Middle frontal gyrus (tissue), 1 donor: ENCODE measurements around the gene DNAJC13.
"Not testable (repeated sequence)": the region's sequence is repeated elsewhere in the genome, so short reads cannot be mapped to it uniquely, and the experiment has no call there.

Experiments used
- DNase-seq: peaks from one replicate; pipeline ENCODE4 v3.0.0-alpha.2; 2015; ENCODE audit warnings: low spot score; ENCODE audit errors: extremely low spot score

Gene DNAJC13

GRCh38 chr3:132543011-132543739, 125.9 kb downstream of the DNAJC13 start:
- DNase-seq, result no peak

DNA sequence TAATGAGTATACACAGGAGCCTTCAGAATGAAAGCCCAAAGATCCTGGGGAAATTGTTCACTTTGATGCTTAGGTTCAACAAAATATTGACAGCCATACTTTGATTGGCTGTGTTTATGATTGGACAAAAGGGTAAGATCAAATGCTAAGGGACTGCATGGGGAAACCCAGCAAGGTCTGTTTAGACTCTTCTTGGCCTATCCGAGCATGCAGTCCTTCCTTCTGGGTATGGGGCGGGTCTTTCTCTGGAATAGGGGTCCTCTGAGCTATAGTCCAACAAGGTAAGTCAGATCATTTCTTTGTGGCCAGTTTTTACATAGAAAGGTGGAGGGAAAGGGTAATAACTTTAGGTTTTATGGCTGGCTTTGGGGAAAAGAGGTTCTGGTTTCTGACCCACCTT, 126.8 kb downstream of the DNAJC13 start:
- no peak for DNase-seq

GRCh38 chr3:132545471-132545870, 128.2 kb downstream of the DNAJC13 start:
- no peak for DNase-seq

DNA sequence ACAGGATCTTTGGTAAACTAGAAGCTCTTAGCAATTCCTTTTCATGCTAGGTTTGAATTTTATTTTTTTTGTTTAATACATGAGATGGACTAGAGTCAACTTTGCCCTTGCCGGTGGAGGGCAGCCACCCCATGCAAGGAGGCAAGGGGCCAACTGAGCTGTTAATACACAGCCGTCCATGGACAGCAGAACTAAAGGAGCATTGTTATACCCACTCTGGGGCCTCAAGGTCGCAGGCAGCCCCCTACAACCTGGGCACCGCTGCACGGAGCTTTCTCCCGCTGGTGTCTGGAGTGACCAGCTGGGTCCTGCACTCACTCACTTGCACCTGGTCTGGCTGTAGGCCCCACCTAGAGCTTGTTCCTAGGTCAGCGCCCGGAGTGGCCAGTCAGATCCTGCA, 131.9 kb downstream of the DNAJC13 start:
- DNase-seq, result no peak

DNA sequence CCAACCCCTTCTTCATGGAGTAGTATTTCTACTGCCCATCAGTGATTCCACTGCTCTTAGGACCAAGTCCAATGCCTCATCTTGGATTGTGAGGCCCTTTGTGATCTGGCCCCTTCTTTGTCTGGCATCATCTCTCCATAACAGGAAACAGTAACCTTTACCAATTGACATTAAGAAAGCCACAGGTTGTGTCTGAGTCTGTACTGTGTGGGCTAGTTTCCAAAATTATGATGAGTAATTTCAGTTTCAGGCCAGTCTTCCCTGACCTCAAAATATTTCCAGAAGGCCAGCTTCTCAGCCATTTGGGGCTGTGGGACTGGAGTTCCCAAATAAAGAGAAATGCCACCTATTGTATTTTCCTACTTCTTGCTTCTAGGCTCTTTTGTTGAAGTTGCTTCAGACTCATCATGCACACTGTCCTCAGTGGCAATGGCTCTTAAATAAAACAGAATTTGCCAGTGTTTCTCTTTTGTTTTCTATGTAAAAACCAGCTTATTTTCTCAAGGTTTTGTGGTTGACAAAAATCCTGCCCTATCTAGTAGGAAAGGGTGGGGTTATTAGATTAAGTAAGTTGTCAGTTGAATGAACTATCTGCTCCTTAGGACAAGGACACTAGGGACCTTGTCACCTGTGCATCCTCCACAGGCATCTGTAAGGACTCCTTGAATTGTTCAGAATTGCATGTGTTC, 132.7 kb downstream of the DNAJC13 start:
- DNase-seq, result no peak

DNA sequence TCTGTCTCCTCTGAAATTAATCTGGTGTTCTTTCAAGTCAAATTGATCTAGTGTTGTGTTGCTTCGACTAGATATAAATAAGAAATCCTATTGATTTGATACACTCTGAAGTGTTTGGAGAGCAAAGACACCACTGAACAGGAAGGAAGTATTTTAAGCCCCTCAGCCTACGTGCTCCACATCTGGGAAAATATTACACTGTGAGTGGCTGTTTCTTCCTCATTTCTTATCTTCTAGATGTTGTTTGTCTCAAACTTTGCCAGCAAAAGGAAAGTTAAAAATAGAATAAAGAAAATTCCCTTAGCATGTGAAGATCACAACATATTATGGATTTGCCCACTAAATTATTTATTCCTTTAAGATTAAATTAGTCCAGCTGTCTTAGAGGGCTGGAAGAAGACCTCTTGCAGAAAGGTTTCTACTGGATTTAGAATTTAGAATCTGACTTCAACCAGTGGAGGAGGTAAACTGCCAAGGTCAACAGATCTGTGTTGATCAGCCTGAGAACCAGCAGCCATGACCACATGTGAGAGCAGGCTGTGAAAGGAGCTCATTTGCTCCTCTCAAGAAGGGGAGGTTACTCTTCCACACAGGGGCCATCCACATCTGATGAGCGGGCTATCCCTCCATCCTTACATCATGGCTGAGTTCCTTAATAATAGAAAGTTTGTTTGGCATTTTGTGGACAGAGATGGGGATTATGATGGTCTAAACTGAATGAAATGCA, 133.4 kb downstream of the DNAJC13 start:
- no peak for DNase-seq

DNA sequence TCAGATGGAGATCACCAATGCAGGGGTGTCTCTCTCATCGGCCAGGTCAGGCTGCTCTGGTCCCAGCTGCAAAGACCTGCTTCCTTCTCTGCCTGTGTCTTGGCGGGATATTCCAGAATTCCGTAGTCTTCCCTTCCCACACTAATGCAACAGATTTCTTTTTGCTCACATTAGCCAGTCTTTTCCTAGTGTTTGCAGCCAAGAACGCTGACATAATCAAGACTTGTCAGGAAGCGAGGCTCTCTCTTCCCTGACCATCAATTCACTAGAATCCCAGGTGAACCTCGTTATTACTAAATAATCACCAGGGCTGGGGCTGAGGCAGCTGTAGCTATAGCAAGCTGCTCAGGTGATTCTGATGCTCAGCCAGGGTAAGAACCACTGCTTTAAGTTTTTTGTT, 136.5 kb downstream of the DNAJC13 start:
- no peak for DNase-seq

- DNase-seq, result no peak
Observed at GRCh38 chr3:132554437-132554836, 137.1 kb downstream of the DNAJC13 start.

DNA sequence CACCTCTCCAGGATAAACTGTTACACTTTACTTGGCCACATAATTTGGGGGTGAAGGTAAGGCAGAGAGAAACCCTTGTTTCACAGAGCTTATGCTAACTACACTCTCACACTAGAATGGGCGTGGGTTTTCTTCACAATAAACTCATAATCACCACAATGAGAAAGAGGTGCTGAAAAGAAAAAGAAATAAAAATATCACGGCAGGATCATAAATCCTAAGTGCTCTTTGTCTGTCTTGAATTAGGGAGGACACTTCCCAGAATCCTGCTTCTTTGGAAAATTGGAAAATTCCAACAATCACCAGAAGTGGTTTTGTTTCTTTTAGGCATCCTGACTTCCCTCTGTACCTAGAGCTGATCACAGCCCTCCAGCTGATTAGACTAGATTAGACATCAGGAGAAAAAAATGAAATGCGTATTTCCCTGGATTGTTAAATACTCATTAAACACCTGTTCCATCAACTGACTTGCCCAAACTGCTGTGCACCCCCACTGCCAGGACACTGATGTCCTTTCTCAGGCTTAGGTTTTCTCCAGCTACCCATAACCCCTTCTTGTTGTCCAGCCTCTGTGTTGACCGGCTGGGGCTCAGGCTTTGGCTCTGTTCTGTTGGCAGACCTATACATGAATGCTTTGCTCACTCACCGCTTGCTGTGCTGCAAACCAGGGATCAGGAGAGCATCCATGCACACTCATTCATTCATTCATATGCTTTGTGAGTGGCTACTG, 138.2 kb downstream of the DNAJC13 start:
- DNase-seq, result no peak

GRCh38 chr3:132556036-132556386, 138.7 kb downstream of the DNAJC13 start:
- DNase-seq, result not testable (repeated sequence)

- DNase-seq, result no peak
Observed at GRCh38 chr3:132556508-132557159, 139.3 kb downstream of the DNAJC13 start.

DNA sequence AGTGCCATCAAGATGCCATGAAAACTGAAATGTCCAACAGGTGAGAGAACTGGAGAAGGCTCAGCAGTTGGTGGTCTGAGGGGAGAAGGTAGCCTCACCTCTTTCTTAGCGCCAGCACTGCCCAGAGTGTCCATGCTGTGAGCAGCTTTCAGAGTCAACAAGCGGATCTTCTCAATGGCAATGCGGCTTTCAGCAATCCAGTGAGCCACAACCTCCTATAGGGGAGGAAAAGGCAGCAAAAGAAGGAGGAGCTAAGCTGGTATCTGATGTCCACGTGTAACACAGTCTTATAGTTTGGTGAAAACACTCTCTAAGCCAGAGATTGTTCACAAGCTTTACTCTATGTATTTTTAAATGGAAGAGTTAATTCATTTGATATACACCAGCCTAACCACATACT, 143.7 kb downstream of the DNAJC13 start:
- no peak for DNase-seq

DNA sequence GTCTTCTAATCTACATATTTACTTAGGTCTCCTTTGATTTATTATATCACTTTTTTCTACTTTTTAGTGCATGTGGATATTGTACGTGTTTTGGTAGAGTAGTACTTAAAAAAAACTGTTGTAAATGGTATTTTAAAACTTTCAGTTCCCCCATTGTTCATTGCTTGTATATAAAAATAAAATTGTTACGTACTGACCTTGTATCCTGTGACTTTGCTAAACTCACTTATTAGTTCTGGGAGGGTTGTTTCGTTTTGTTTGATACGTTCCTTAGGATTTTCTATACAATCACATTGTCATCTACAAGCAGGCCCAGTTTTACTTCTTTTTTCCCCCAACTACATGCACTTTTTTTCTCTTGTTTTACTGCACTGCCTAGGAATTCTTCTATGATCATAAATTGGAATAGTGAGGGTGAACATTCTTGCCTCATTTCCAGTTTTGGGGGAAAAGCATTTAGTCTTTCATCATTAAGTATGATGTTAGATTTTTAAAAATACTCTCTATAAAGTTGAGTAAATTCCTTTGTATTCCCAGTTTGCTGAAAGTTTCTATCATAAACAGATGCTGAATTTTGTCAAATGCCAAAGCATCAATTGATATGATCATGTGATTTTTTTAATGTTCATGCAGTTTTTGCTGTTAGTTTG, 146.2 kb downstream of the DNAJC13 start:
- DNase-seq, result no peak

DNA sequence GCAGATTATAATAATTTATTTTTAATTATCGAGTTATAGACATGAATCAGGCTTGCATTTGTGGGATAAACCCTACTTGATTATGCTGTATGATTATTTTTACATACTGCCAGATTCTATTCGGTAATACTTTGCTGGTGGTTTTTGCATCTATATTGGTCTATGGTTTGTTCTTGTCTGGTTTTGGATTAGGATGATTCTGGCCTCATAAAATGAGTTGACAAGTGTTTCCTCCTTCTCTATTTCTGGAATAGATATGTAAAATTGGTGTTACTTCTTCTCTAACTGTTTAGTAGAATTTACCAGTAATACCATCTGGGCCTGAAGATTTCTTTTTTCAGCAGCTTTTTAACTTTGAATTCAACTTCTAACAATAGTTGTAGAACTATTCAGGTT, 146.8 kb downstream of the DNAJC13 start:
- no peak for DNase-seq

GRCh38 chr3:132568422-132568821, 151.1 kb downstream of the DNAJC13 start:
- no peak for DNase-seq

GRCh38 chr3:132569153-132569552, 151.9 kb downstream of the DNAJC13 start:
- DNase-seq, result no peak

- DNase-seq, result no peak
Observed at GRCh38 chr3:132569580-132569979, 152.3 kb downstream of the DNAJC13 start.

GRCh38 chr3:132570016-132570415, 152.7 kb downstream of the DNAJC13 start:
- no peak for DNase-seq

GRCh38 chr3:132573797-132574211, 156.5 kb downstream of the DNAJC13 start:
- no peak for DNase-seq

DNA sequence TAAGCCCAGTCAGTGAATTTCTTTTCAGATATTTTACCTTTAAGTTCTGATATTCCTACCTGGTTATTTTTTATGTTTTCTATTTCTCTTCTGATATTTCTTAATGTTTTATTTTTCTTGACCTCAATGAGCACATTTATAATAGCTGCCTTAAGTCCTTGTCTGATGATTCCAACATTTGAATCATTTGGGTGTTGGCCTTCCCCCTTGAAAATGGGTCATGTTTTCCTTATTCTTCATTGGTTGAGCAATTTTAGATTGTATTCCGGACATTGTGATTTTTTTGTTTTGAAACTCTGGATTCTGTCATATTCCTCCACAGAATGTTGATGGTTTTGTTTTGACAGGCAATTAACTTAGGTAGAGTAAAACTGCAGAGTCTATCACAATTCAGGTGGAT, 170.1 kb downstream of the DNAJC13 start:
- no peak for DNase-seq
